Measurements from ENCODE around the gene CUBN. TPM values are rescaled to one million over a fixed set of nuclear protein-coding genes. Genes with fewer than 3 reads are reported as not detected.

CUBN gene
- total and polyA plus RNA-seq, 2 experiments from 2014 or later: 0.41 to 0.65 TPM

DNA sequence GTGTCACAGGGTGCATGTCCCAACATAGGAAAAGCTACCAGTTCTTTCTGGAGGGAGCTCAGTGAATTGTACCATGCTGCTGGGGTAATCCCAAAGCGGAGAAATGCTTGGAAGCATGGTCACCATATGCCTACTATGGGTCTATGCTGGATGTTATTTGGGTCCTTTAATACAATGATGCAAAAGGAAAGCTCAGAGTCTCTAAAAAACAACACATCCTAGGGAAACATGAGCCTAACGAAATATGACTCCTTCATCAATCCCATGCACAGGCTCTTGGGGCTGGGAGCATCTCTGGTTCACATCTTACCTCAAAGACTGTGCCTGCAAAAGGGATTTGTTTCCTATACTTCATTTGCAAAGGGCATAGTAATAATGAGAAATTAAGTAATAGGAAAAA is 65.2 kb downstream of the CUBN start:
- Histone ChIP-seq H3F3A (ENCODE audit: insufficient read depth) (peaks cover 63% of the 10 kb centered on the region), H3K27ac (no peak overlapping the region), H2AFZ (no peak overlapping the region), H3K79me2 (ENCODE audit: insufficient read depth) (no peaks in the 10 kb centered on the region), H4K20me1 (ENCODE audit: insufficient read depth) (no peaks in the 10 kb centered on the region), H3K4me2 (ENCODE audit: unreplicated experiment) (no peak overlapping the region), H3K4me3 (no peak overlapping the region), H3K9me3 (ENCODE audit: low read depth) (no peaks in the 10 kb centered on the region), H3K27me3 (replicated peaks; ENCODE audit: insufficient read depth) (no peaks in the 10 kb centered on the region), H3K9ac (no peak overlapping the region), H3K4me1 (ENCODE audit: insufficient read depth) (peaks cover 67% of the 10 kb centered on the region), H3K9me2 (ENCODE audit: insufficient read depth) (no peaks in the 10 kb centered on the region), H3K36me3 (ENCODE audit: low read depth) (no peaks in the 10 kb centered on the region)
- TF ChIP-seq EZH2 (IDR thresholded peaks at IDR 0.05; ENCODE audit: insufficient read depth, poor library complexity, severe bottlenecking) (no peak), EZH2phosphoT487 (IDR thresholded peaks at IDR 0.05; ENCODE audit: insufficient read depth, low read depth) (no peak)
- DNase-seq: no peak
- 98% methylated on average over 2 of the region's 2 CpGs for WGBS, 2 experiments (ENCODE audit: low coverage in 1 of 2, low lambda C conversion rate in 2 of 2, missing lambda C conversion rate in 2 of 2)
- in situ Hi-C loops (cut with MboI): no loop called here

DNA sequence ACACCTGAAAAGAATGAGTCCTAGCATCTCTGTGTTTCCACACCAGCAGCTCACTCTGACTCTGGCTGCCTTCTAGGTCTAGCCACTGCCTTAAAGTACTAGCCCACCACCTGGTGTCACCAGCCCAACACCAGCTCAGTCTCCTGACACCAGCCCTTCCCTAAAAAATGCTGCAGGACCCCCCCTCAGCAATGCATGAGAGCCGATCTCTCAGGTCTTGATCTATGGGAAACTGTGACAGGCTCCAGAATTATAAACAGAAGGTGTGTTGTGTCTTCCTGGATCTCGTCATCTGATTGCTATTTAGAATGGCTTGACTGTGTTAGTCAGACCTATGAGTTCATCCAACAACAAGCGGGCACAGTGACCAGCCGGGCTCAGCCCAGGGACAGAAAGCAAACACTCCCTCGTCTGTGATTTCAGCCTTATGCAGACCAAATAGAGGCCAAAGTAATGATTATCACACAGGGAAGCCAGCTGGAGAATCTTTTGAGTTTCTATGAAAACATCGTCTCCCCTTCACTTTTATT is 66.6 kb downstream of the CUBN start:
- peak overlapping the region; percentile 97 for H3K27ac ChIP-seq
- H3K9ac ChIP-seq: peak overlapping the region; percentile 78
- H2AFZ ChIP-seq: no peak overlapping the region
- peaks cover 73% of the 10 kb centered on the region for H3F3A ChIP-seq (ENCODE audit: insufficient read depth)
- H3K9me3 ChIP-seq (ENCODE audit: low read depth): no peaks in the 10 kb centered on the region
- peaks cover 76% of the 10 kb centered on the region for H3K4me1 ChIP-seq (ENCODE audit: insufficient read depth)
- H3K4me2 ChIP-seq (ENCODE audit: unreplicated experiment): peak overlapping the region; percentile 83
- H3K9me2 ChIP-seq (ENCODE audit: insufficient read depth): no peaks in the 10 kb centered on the region
- no peaks in the 10 kb centered on the region for H3K27me3 ChIP-seq (replicated peaks; ENCODE audit: insufficient read depth)
- H3K36me3 ChIP-seq (ENCODE audit: low read depth): no peaks in the 10 kb centered on the region
- 0% methylated on average over 6 of the region's 6 CpGs for WGBS, 2 experiments (ENCODE audit: low coverage in 1 of 2, low lambda C conversion rate in 2 of 2, missing lambda C conversion rate in 2 of 2)
- TF ChIP-seq EZH2 (IDR thresholded peaks at IDR 0.05; ENCODE audit: insufficient read depth, poor library complexity, severe bottlenecking) (no peak), EZH2phosphoT487 (IDR thresholded peaks at IDR 0.05; ENCODE audit: insufficient read depth, low read depth) (no peak)
- H3K4me3 ChIP-seq: peak overlapping the region; percentile 55
- DNase-seq: peak; percentile 95
- no peaks in the 10 kb centered on the region for H4K20me1 ChIP-seq (ENCODE audit: insufficient read depth)
- H3K79me2 ChIP-seq (ENCODE audit: insufficient read depth): no peaks in the 10 kb centered on the region
- in situ Hi-C loops (cut with MboI): no loop called here

DNA sequence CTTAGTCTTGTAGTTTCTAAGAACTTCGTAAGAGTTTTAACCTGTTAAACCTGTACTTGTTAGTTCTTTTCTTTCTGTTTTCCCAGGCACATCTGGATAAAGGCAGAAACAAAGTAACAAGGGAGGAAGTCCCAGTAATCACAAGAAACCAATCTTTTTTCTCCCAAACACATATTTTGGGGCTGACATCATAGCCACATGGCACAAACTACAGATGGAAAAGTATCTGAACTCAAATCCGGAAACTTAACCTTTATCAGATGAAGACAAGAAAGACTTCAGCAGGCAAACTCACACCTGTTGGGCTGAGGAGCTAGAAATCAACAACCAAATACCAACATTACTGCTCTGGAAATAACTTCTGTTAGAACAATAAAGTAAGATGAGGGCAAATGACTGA is 67.1 kb downstream of the CUBN start:
- 0 to 1% methylated on average over 2 of the region's 2 CpGs for WGBS, 2 experiments (ENCODE audit: low coverage in 1 of 2, low lambda C conversion rate in 2 of 2, missing lambda C conversion rate in 2 of 2)
- in situ Hi-C loops (cut with MboI): no loop called here
- H3K9me2 ChIP-seq (ENCODE audit: insufficient read depth): no peaks in the 10 kb centered on the region
- H3K9ac ChIP-seq: peak overlapping the region; percentile 78
- no peaks in the 10 kb centered on the region for H3K36me3 ChIP-seq (ENCODE audit: low read depth)
- peaks cover 71% of the 10 kb centered on the region for H3K4me1 ChIP-seq (ENCODE audit: insufficient read depth)
- no peaks in the 10 kb centered on the region for H3K79me2 ChIP-seq (ENCODE audit: insufficient read depth)
- peak overlapping the region; percentile 97 for H3K27ac ChIP-seq
- H3K27me3 ChIP-seq (replicated peaks; ENCODE audit: insufficient read depth): no peaks in the 10 kb centered on the region
- peak; percentile 79 for DNase-seq
- H3K4me2 ChIP-seq (ENCODE audit: unreplicated experiment): peak overlapping the region; percentile 83
- TF ChIP-seq EZH2 (IDR thresholded peaks at IDR 0.05; ENCODE audit: insufficient read depth, poor library complexity, severe bottlenecking) (no peak), EZH2phosphoT487 (IDR thresholded peaks at IDR 0.05; ENCODE audit: insufficient read depth, low read depth) (no peak)
- H2AFZ ChIP-seq: no peak overlapping the region
- peaks cover 68% of the 10 kb centered on the region for H3F3A ChIP-seq (ENCODE audit: insufficient read depth)
- no peaks in the 10 kb centered on the region for H3K9me3 ChIP-seq (ENCODE audit: low read depth)
- peak overlapping the region; percentile 55 for H3K4me3 ChIP-seq
- no peaks in the 10 kb centered on the region for H4K20me1 ChIP-seq (ENCODE audit: insufficient read depth)

DNA sequence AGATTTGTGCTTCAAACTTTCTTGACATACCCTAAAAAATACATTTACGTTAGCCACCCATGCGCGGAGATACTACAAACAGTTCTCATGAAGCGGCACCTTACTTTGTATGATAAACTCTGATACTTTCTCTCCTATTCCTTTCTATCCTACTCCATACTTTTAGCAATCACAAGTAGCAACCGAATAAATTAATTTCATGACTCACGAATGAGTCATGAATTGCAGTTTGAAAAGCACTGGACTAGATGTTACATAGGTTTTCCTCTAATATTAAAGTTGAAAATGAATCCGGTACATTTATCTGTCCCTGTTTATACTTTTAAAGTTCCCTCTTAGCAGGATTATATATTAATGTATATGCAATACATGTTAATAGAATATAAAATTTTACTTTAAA is 67.6 kb downstream of the CUBN start:
- peak overlapping the region; percentile 97 for H3K27ac ChIP-seq
- TF ChIP-seq EZH2phosphoT487 (IDR thresholded peaks at IDR 0.05; ENCODE audit: insufficient read depth, low read depth): no peak
- no peak for TF ChIP-seq EZH2 (IDR thresholded peaks at IDR 0.05; ENCODE audit: insufficient read depth, poor library complexity, severe bottlenecking)
- H3K36me3 ChIP-seq (ENCODE audit: low read depth): no peaks in the 10 kb centered on the region
- in situ Hi-C loops (cut with MboI): no loop called here
- H3K9ac ChIP-seq: peak overlapping the region; percentile 78
- H3K79me2 ChIP-seq (ENCODE audit: insufficient read depth): no peaks in the 10 kb centered on the region
- H4K20me1 ChIP-seq (ENCODE audit: insufficient read depth): no peaks in the 10 kb centered on the region
- peaks cover 64% of the 10 kb centered on the region for H3F3A ChIP-seq (ENCODE audit: insufficient read depth)
- H3K4me1 ChIP-seq (ENCODE audit: insufficient read depth): peaks cover 69% of the 10 kb centered on the region
- H3K9me2 ChIP-seq (ENCODE audit: insufficient read depth): no peaks in the 10 kb centered on the region
- no peaks in the 10 kb centered on the region for H3K9me3 ChIP-seq (ENCODE audit: low read depth)
- H3K4me3 ChIP-seq: peak overlapping the region; percentile 55
- 22 to 31% methylated on average over 7 of the region's 7 CpGs for WGBS, 2 experiments (ENCODE audit: low coverage in 1 of 2, low lambda C conversion rate in 2 of 2, missing lambda C conversion rate in 2 of 2)
- peak; percentile 78 for DNase-seq
- no peaks in the 10 kb centered on the region for H3K27me3 ChIP-seq (replicated peaks; ENCODE audit: insufficient read depth)
- H2AFZ ChIP-seq: no peak overlapping the region
- peak overlapping the region; percentile 83 for H3K4me2 ChIP-seq (ENCODE audit: unreplicated experiment)
